K562 (cell line): ENCODE data around the gene MEX3A. TPM values are rescaled to one million over a fixed set of nuclear protein-coding genes. Genes with fewer than 3 reads are reported as not detected.
A peak's percentile ranks its signal among the peaks of the same experiment; 100 is the strongest.

Experiments
- BRD4 ChIP-seq: fragments of 200-600 bp; sonication (generic); IDR thresholded peaks from 2 replicates; pipeline ENCODE4 v1.6.1; 2017; ENCODE audit warnings: inconsistent platforms
- C11orf30 ChIP-seq: fragments of 450-650 bp; IDR thresholded peaks from 2 replicates; pipeline ENCODE4 v1.6.1; 2016; ENCODE audit warnings: low read depth, mild to moderate bottlenecking
- CCNT2 ChIP-seq: IDR thresholded peaks from 2 replicates; pipeline ENCODE4 v1.6.1; 2011; ENCODE audit warnings: borderline replicate concordance, low read depth, mild to moderate bottlenecking, moderate library complexity, mixed read lengths, low read length; ENCODE audit not compliant: insufficient read length; ENCODE audit errors: extremely low read depth
- CREB1 ChIP-seq, 2 experiments: sonication (generic) in 1 of 2; formaldehyde crosslinking in 1 of 2; IDR thresholded peaks; 2 replicates each; pipeline versions ENCODE4 v1.6.1 to v1.8.0; 2012 to 2022; ENCODE audit warnings: inconsistent platforms in 1 of 2, mild to moderate bottlenecking in 1 of 2, missing genetic modification reagents in 1 of 2, moderate library complexity in 1 of 2
- DMBX1 ChIP-seq: fragments of 250-450 bp; sonication (Bioruptor Pico); IDR thresholded peaks from 2 replicates; pipeline ENCODE4 v1.8.0; 2022; ENCODE audit warnings: inconsistent platforms, mild to moderate bottlenecking, moderate library complexity, borderline replicate concordance
- EWSR1 ChIP-seq: fragments of 450-650 bp; IDR thresholded peaks from 2 replicates; pipeline ENCODE4 v1.6.1; 2018; ENCODE audit warnings: borderline replicate concordance, mild to moderate bottlenecking, low read depth, moderate library complexity; ENCODE audit not compliant: partially characterized antibody
- FOXA3 ChIP-seq, 2 experiments: fragments of 450-650 bp in 1 of 2; sonication (generic) in 1 of 2; formaldehyde crosslinking; IDR thresholded peaks in 1 of 2; conservative IDR thresholded peaks in 1 of 2; 2 replicates each; pipeline versions ENCODE4 v1.4.0 to v1.8.0; 2020 to 2022; ENCODE audit warnings: mild to moderate bottlenecking in 2 of 2, missing genetic modification reagents in 1 of 2
- HLTF ChIP-seq: fragments of 450-650 bp; IDR thresholded peaks from 2 replicates; pipeline ENCODE4 v1.6.1; 2016
- HMGN3 ChIP-seq: IDR thresholded peaks from 2 replicates; pipeline ENCODE4 v1.6.1; 2011; ENCODE audit warnings: borderline replicate concordance, low read depth, mild to moderate bottlenecking, mixed read lengths, low read length; ENCODE audit not compliant: insufficient read length; ENCODE audit errors: extremely low read depth
- KLF16 ChIP-seq: IDR thresholded peaks from 2 replicates; pipeline ENCODE4 v1.6.1; 2016; ENCODE audit warnings: antibody characterized with exemption
- MEF2D ChIP-seq: conservative IDR thresholded peaks from 2 replicates; pipeline ENCODE4 v1.6.1; 2016; ENCODE audit warnings: low read depth, missing genetic modification characterization, missing compliant biosample characterization
- PRDM10 ChIP-seq: fragments of 450-650 bp; IDR thresholded peaks from 2 replicates; pipeline ENCODE4 v1.6.1; 2018; ENCODE audit not compliant: partially characterized antibody
- PTTG1 ChIP-seq: fragments of 450-650 bp; IDR thresholded peaks from 2 replicates; pipeline ENCODE4 v1.6.1; 2016; ENCODE audit warnings: low read depth, mild to moderate bottlenecking, missing genetic modification characterization, missing compliant biosample characterization
- SMARCC2 ChIP-seq: fragments of 450-650 bp; IDR thresholded peaks from 2 replicates; pipeline ENCODE4 v1.6.1; 2017; ENCODE audit warnings: antibody characterized with exemption, moderate library complexity, mild to moderate bottlenecking, low read depth
- TAF7 ChIP-seq: fragments of 450-650 bp; IDR thresholded peaks from 2 replicates; pipeline ENCODE4 v1.6.1; 2016; ENCODE audit warnings: missing genetic modification characterization, missing compliant biosample characterization
- TCF7L2 ChIP-seq: fragments of 150-350 bp; IDR thresholded peaks from 2 replicates; pipeline ENCODE4 v1.6.1; 2016; ENCODE audit warnings: low read depth, mild to moderate bottlenecking, low read length, moderate library complexity
- THAP12 ChIP-seq: fragments of 250-450 bp; sonication (Bioruptor Pico); IDR thresholded peaks from 2 replicates; pipeline ENCODE4 v1.9.0; 2021; ENCODE audit warnings: mild to moderate bottlenecking, inconsistent platforms
- TRIM24 ChIP-seq, 2 experiments: fragments of 450-650 bp; IDR thresholded peaks; 2 replicates each; pipeline ENCODE4 v1.6.1; 2016
- ZNF232 ChIP-seq: sonication (generic); formaldehyde crosslinking; IDR thresholded peaks from 2 replicates; pipeline ENCODE4 v1.8.0; 2022; ENCODE audit warnings: mild to moderate bottlenecking, missing genetic modification reagents
- ZNF449 ChIP-seq: fragments of 250-450 bp; sonication (Bioruptor Pico); IDR thresholded peaks from 2 replicates; pipeline ENCODE4 v1.8.0; 2022; ENCODE audit warnings: moderate library complexity, mild to moderate bottlenecking, inconsistent platforms
- ZNF699 ChIP-seq: fragments of 250-450 bp; sonication (Bioruptor Pico); IDR thresholded peaks from 2 replicates; pipeline ENCODE4 v1.8.0; 2021; ENCODE audit warnings: mild to moderate bottlenecking, moderate library complexity; ENCODE audit not compliant: insufficient replicate concordance
- polyA plus RNA-seq, 8 experiments: library from polyadenylated mRNA; depleted of rRNA in 4 of 8; stranded (reverse) in 5 of 8; unstranded in 3 of 8; fragments of >200 nt; fragmentation: Nextera tagmentation in 2 of 8; fragmentation: Illumina TruSeq in 1 of 8; extraction: Ambion mirVana in 2 of 8; extraction: Trizol in 1 of 8; gene quantifications; 2 replicates each; pipeline versions ENCODE4 v1.2.1 to v1.2.3, GENCODE V29; 2011 to 2014; ENCODE audit warnings: inconsistent platforms in 1 of 8, missing spikeins in 1 of 8
- total RNA-seq, 7 experiments: library from RNA; depleted of rRNA in 6 of 7; stranded (reverse); fragments of >200 nt in 6 of 7; fragmentation: Illumina TruSeq in 2 of 7; extraction: Trizol in 2 of 7; gene quantifications; 2 replicates each; pipeline versions ENCODE4 v1.2.1 to v1.2.3, GENCODE V29; 2011 to 2021; ENCODE audit warnings: low replicate concordance in 1 of 7

MEX3A gene
- total and polyA plus RNA-seq, 9 of the 15 experiments (the other 6 are each of a cell fraction or from before 2014, with no cell fraction given), result 0.36 to 13.7 (median 5.2) TPM

GRCh38 chr1:156053768-156054499 lies 28.3 kb downstream of the MEX3A start, which contains the start of gene UBQLN4 (continued):
- TF ChIP-seq PTTG1 (tag), result no peak
- TF ChIP-seq HMGN3, result peak; percentile 61
- TF ChIP-seq TCF7L2, result no peak
- TF ChIP-seq ZNF699 (CRISPR knock-in tag), result no peak
- TF ChIP-seq DMBX1 (CRISPR knock-in tag), result no peak
- no peak for TF ChIP-seq TRIM24 (IDR thresholded peaks at IDR 0.05)
- TF ChIP-seq ZNF449, result no peak
- TF ChIP-seq ZNF232 (CRISPR knock-in tag), result no peak
- TF ChIP-seq MEF2D (tag), result no peak
- peak; percentile 86 for TF ChIP-seq BRD4
- no peak for TF ChIP-seq EWSR1
- 0 out of 2 replicates have a peak, but pooled peaks have one; percentile 6 for TF ChIP-seq TAF7 (tag)
- no peak for TF ChIP-seq SMARCC2
- TF ChIP-seq KLF16, result no peak
- no peak; a peak in 1 of 4 replicates for TF ChIP-seq FOXA3 (CRISPR knock-in tag; conservative IDR thresholded peaks at IDR 0.05 in 1 of 2, IDR thresholded peaks at IDR 0.05 in 1 of 2)
- no peak for TF ChIP-seq THAP12 (CRISPR knock-in tag)
- TF ChIP-seq HLTF, result no peak
- no peak for TF ChIP-seq PRDM10
- peak; percentile 70 for TF ChIP-seq CCNT2
- TF ChIP-seq CREB1 (IDR thresholded peaks at IDR 0.05), result no peak
- no peak for TF ChIP-seq CREB1 (CRISPR knock-in tag; IDR thresholded peaks at IDR 0.05)
- no peak for TF ChIP-seq C11orf30
